ENCODE results near the gene TCF7L2. TPM values are rescaled to one million over a fixed set of nuclear protein-coding genes. Genes with fewer than 3 reads are reported as not detected.

Gene TCF7L2
- total RNA-seq, 1 experiment from 2014 or later, result 45.2 TPM

GRCh38 chr10:113207924-113208323, 257.9 kb downstream of the TCF7L2 start:
- Histone ChIP-seq H3K9me3 (ENCODE audit: control insufficient read depth, insufficient read depth, low read depth, low read length) (peaks cover 9% of the 10 kb centered on the region; the same call in 1 of the 2 replicates), H3K27me3 (ENCODE audit: control insufficient read depth, insufficient read depth, low read length) (no peaks in the 10 kb centered on the region), H3K4me3 (ENCODE audit: low read depth in 2 of 2, low read length in 2 of 2) (no peak overlapping the region), H3K4me1 (ENCODE audit: control insufficient read depth, insufficient read depth, low read length) (no peaks in the 10 kb centered on the region), H3K36me3 (ENCODE audit: control insufficient read depth, insufficient read depth, low read length) (no peaks in the 10 kb centered on the region), H3K27ac (ENCODE audit: low read length) (no peak overlapping the region)
- TF ChIP-seq POLR2AphosphoS5 (IDR thresholded peaks at IDR 0.05; ENCODE audit: low read depth, low read length) (no peak), REST (IDR thresholded peaks at IDR 0.05; ENCODE audit: insufficient read depth in 1 of 2, low read depth in 2 of 2, low read length in 1 of 2) (no peak), TCF7L2 (IDR thresholded peaks at IDR 0.05; ENCODE audit: low read depth, low read length) (no peak), SIN3A (IDR thresholded peaks at IDR 0.05; ENCODE audit: borderline replicate concordance, insufficient read depth, low read depth, low read length) (no peak)
- TF ChIP-seq, protein P1, sequence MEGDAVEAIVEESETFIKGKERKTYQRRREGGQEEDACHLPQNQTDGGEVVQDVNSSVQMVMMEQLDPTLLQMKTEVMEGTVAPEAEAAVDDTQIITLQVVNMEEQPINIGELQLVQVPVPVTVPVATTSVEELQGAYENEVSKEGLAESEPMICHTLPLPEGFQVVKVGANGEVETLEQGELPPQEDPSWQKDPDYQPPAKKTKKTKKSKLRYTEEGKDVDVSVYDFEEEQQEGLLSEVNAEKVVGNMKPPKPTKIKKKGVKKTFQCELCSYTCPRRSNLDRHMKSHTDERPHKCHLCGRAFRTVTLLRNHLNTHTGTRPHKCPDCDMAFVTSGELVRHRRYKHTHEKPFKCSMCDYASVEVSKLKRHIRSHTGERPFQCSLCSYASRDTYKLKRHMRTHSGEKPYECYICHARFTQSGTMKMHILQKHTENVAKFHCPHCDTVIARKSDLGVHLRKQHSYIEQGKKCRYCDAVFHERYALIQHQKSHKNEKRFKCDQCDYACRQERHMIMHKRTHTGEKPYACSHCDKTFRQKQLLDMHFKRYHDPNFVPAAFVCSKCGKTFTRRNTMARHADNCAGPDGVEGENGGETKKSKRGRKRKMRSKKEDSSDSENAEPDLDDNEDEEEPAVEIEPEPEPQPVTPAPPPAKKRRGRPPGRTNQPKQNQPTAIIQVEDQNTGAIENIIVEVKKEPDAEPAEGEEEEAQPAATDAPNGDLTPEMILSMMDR (IDR thresholded peaks at IDR 0.05), result no peak
- in situ Hi-C loops (cut with HindIII; ENCODE audit: low pct_unique_long_range_greater_than_20kb, low sequenced_read_pairs), result no loop called here
- DNase-seq (ENCODE audit: low read depth, low spot score) (no peak), ATAC-seq (no peak)
- POLR2A ChIA-PET, result no interaction called here
- intact Hi-C loops (cut with micrococcal nuclease; ENCODE audit: unreplicated experiment), result no loop called here
- CTCF ChIA-PET, result no interaction called here
- no TSS peak for BruUV-seq (replicated peaks)

GRCh38 chr10:113213035-113213434, 263.0 kb downstream of the TCF7L2 start:
- intact Hi-C loops (cut with micrococcal nuclease; ENCODE audit: unreplicated experiment) (no loop called here), in situ Hi-C loops (cut with HindIII; ENCODE audit: low pct_unique_long_range_greater_than_20kb, low sequenced_read_pairs) (no loop called here)
- H3K4me3 ChIP-seq (ENCODE audit: low read depth in 2 of 2, low read length in 2 of 2), result no peak overlapping the region
- no TSS peak for BruUV-seq (replicated peaks)
- no peaks in the 10 kb centered on the region for H3K4me1 ChIP-seq (ENCODE audit: control insufficient read depth, insufficient read depth, low read length)
- TF ChIP-seq TCF7L2 (IDR thresholded peaks at IDR 0.05; ENCODE audit: low read depth, low read length) (no peak), SIN3A (IDR thresholded peaks at IDR 0.05; ENCODE audit: borderline replicate concordance, insufficient read depth, low read depth, low read length) (no peak), POLR2AphosphoS5 (IDR thresholded peaks at IDR 0.05; ENCODE audit: low read depth, low read length) (no peak)
- TF ChIP-seq, protein P1 (IDR thresholded peaks at IDR 0.05), result no peak
- ChIA-PET CTCF (no interaction called here), POLR2A (no interaction called here)
- DNase-seq (ENCODE audit: low read depth, low spot score) (no peak), ATAC-seq (no peak)
- no peaks in the 10 kb centered on the region for H3K36me3 ChIP-seq (ENCODE audit: control insufficient read depth, insufficient read depth, low read length)
- no peak overlapping the region for H3K27ac ChIP-seq (ENCODE audit: low read length)
- H3K27me3 ChIP-seq (ENCODE audit: control insufficient read depth, insufficient read depth, low read length), result no peaks in the 10 kb centered on the region; the same call in 1 of the 2 replicates
- H3K9me3 ChIP-seq (ENCODE audit: control insufficient read depth, insufficient read depth, low read depth, low read length), result peaks cover 7% of the 10 kb centered on the region; the same call in 1 of the 2 replicates
